ENCODE results near the gene TMEM35A. TPM values are rescaled to one million over a fixed set of nuclear protein-coding genes. Genes with fewer than 3 reads are reported as not detected.

Gene TMEM35A
- total and polyA plus RNA-seq, 9 of the 15 experiments (the other 6 are each of a cell fraction or from before 2014, with no cell fraction given), result not detected

GRCh38 chrX:101051153-101051548, 27.5 kb upstream of the TMEM35A start:
- no peaks in the 10 kb centered on the region for H3K27me3 ChIP-seq (ENCODE audit: control insufficient read depth in 2 of 2, insufficient read depth in 2 of 2, low read length in 2 of 2)
- H3K27ac ChIP-seq (ENCODE audit: extremely low read depth, low read depth, low read length), result peak overlapping the region; percentile 95
- DNase-seq (ENCODE audit: extremely low read depth in 1 of 4, low spot score in 3 of 4) (no peak), FAIRE-seq (no peak), ATAC-seq (peak; percentile 3; the same call in 2 of the 3 replicates)
- H2AFZ ChIP-seq (ENCODE audit: low read depth, low read length), result peak overlapping the region; percentile 94
- ChIA-PET CTCF (ENCODE audit: low intra/inter-chr PET ratio) (no interaction called here), POLR2A (no interaction called here)
- H3K9me1 ChIP-seq (ENCODE audit: control insufficient read depth, insufficient read depth, low read length), result no peaks in the 10 kb centered on the region
- in situ Hi-C loops (cut with MboI), result no loop called here
- 0 out of 3 replicates have a peak, but pooled peaks cover 4% of the 10 kb centered on the region for H3K36me3 ChIP-seq (ENCODE audit: control insufficient read depth, insufficient read depth, low read length)
- peaks cover 11% of the 10 kb centered on the region for H3K79me2 ChIP-seq (ENCODE audit: control insufficient read depth, insufficient read depth, low read length)
- intact Hi-C loops (cut with micrococcal nuclease), result loop anchor here (5.0 kb wide), 1 partner anchor 46 kb away; the partner anchor contains the start of gene CENPI
- no peaks in the 10 kb centered on the region for H4K20me1 ChIP-seq (replicated peaks; ENCODE audit: control insufficient read depth, insufficient read depth, low read length)
- no peak for TF ChIP-seq KAT7 (CRISPR knock-in tag; IDR thresholded peaks at IDR 0.05; ENCODE audit: borderline replicate concordance)
- peak; percentile 38 for TF ChIP-seq TAF9B (IDR thresholded peaks at IDR 0.05; ENCODE audit: partially characterized antibody)
- no peak for TF ChIP-seq ETS2 (tag; IDR thresholded peaks at IDR 0.05; ENCODE audit: borderline replicate concordance, poor library complexity, severe bottlenecking)
- peak; percentile 21; the same call in 1 of the 2 replicates for TF ChIP-seq NFIC (IDR thresholded peaks at IDR 0.05)
- TF ChIP-seq ILF3 (IDR thresholded peaks at IDR 0.05; ENCODE audit: borderline replicate concordance), result no peak
- 0 out of 2 replicates have a peak, but pooled peaks have one; percentile 43 for TF ChIP-seq FOXP1 (CRISPR knock-in tag; IDR thresholded peaks at IDR 0.05)
- TF ChIP-seq FOXA3 (CRISPR knock-in tag; conservative IDR thresholded peaks at IDR 0.05 in 1 of 2, IDR thresholded peaks at IDR 0.05 in 1 of 2), result 0 out of 4 replicates have a peak, but pooled peaks of 1 of the 2 experiments have one; percentile 16
- no peak for TF ChIP-seq SIRT6 (IDR thresholded peaks at IDR 0.05; ENCODE audit: low read depth, low read length)
- no peaks in the 10 kb centered on the region; a peak in 1 of 5 replicates for H3K4me1 ChIP-seq (replicated peaks in 1 of 2; ENCODE audit: control insufficient read depth in 2 of 2, insufficient read depth in 2 of 2, low read length in 2 of 2)
- WGBS (ENCODE audit: insufficient coverage, low coverage, missing lambda C conversion rate), result 2% methylated on average over 5 of the region's 5 CpGs
- peak overlapping the region; percentile 47 for H3K4me3 ChIP-seq
- BruUV-seq (replicated peaks), result no TSS peak
- no peaks in the 10 kb centered on the region for H3K9me3 ChIP-seq (replicated peaks; ENCODE audit: control insufficient read depth, insufficient read depth, low read depth, low read length)
- peak overlapping the region; percentile 87 for H3K4me2 ChIP-seq (ENCODE audit: insufficient read depth, low read length)
- H3K9ac ChIP-seq (ENCODE audit: insufficient read depth in 1 of 2, low read depth in 2 of 2, low read length in 2 of 2), result peak overlapping the region; percentile 86 to 89

All from K562 (cell line).